SK-N-SH (cell line): ENCODE data around the gene EEF1AKMT1. TPM values are rescaled to one million over a fixed set of nuclear protein-coding genes. Genes with fewer than 3 reads are reported as not detected.

Experiments
- CTCF ChIA-PET: fragments of 300-600, 350-600 bp; formaldehyde crosslinking; extraction: SDS; loops from one replicate; lab custom pipeline; 2021; lab: Yijun Ruan, JAX
- POLR2A ChIA-PET: fragments of 350-600 bp; sonication (Branson Sonifier 250); formaldehyde crosslinking; extraction: SDS; loops from one replicate; lab custom pipeline; 2020; ENCODE audit warnings: antibody characterized with exemption, inconsistent platforms; lab: Yijun Ruan, JAX
- DNase-seq: peaks from one replicate; pipeline ENCODE4 v3.0.0; 2012
- H2AFZ ChIP-seq: fragments of 200-600 bp; sonication (generic); 2 replicates; pipeline ENCODE4 v1.8.1; 2016; ENCODE audit warnings: antibody characterized with exemption, mild to moderate bottlenecking, low read depth
- H3F3A ChIP-seq: fragments of 200-600 bp; sonication (generic); replicated peaks from 2 replicates; pipeline ENCODE3; 2016; ENCODE audit warnings: antibody characterized with exemption, mild to moderate bottlenecking; ENCODE audit not compliant: insufficient read depth
- H3K27ac ChIP-seq, 2 experiments: fragments of 200-500 bp in 1 of 2; fragments of 200-600 bp in 1 of 2; sonication (Bioruptor generic) in 1 of 2; sonication (generic), shearing (Covaris generic) in 1 of 2; 2 replicates each; pipeline versions ENCODE4 v1.5.1 to v1.6.1; 2014 to 2016; ENCODE audit warnings: low read depth in 2 of 2, inconsistent platforms in 1 of 2, low read length in 1 of 2, mild to moderate bottlenecking in 1 of 2, mixed read lengths in 1 of 2
- H3K27me3 ChIP-seq: fragments of 200-600 bp; sonication (generic), shearing (Covaris generic); 2 replicates; pipeline ENCODE4 v1.6.1; 2016; ENCODE audit warnings: mixed run types; ENCODE audit not compliant: insufficient read depth
- H3K36me3 ChIP-seq, 2 experiments: fragments of 200-500 bp in 1 of 2; fragments of 200-600 bp in 1 of 2; sonication (Bioruptor generic) in 1 of 2; sonication (generic) in 1 of 2; replicated peaks in 1 of 2; 2 replicates each; pipeline versions ENCODE3 to v1.5.1; 2014 to 2016; ENCODE audit warnings: low read length in 1 of 2, mild to moderate bottlenecking in 1 of 2; ENCODE audit not compliant: insufficient read depth in 2 of 2, control insufficient read depth in 1 of 2
- H3K4me1 ChIP-seq, 2 experiments: fragments of 200-500 bp in 1 of 2; fragments of 200-600 bp in 1 of 2; sonication (Bioruptor generic) in 1 of 2; sonication (generic), shearing (Covaris generic) in 1 of 2; 2 replicates each; pipeline versions ENCODE4 v1.5.1 to v1.6.1; 2014 to 2016; ENCODE audit warnings: low read depth in 1 of 2, low read length in 1 of 2, mixed run types in 1 of 2; ENCODE audit not compliant: insufficient read depth in 2 of 2, control insufficient read depth in 1 of 2
- H3K4me2 ChIP-seq: fragments of 200-600 bp; sonication (generic), shearing (Covaris generic); 2 replicates; pipeline ENCODE4 v1.6.1; 2017; ENCODE audit warnings: mixed run types
- H3K4me3 ChIP-seq, 2 experiments: fragments of 200-500 bp in 1 of 2; fragments of 200-600 bp in 1 of 2; sonication (Bioruptor generic) in 1 of 2; sonication (generic), shearing (Covaris generic) in 1 of 2; 2 replicates each; pipeline versions ENCODE4 v1.5.1 to v1.8.1; 2014 to 2016; ENCODE audit warnings: low read depth in 2 of 2, inconsistent platforms in 1 of 2, low read length in 1 of 2, mild to moderate bottlenecking in 1 of 2, mixed read lengths in 1 of 2, moderate library complexity in 1 of 2
- H3K79me2 ChIP-seq: fragments of 200-600 bp; sonication (generic); 2 replicates; pipeline ENCODE4 v1.8.1; 2017; ENCODE audit warnings: mild to moderate bottlenecking; ENCODE audit not compliant: insufficient read depth
- H3K9ac ChIP-seq: fragments of 200-600 bp; sonication (generic); 2 replicates; pipeline ENCODE4 v1.6.1; 2017; ENCODE audit warnings: mixed run types
- H3K9me2 ChIP-seq: fragments of 200-600 bp; sonication (generic); 2 replicates; pipeline ENCODE4 v1.6.1; 2017; ENCODE audit warnings: mixed run types
- H3K9me3 ChIP-seq: fragments of 200-600 bp; sonication (generic); 2 replicates; pipeline ENCODE4 v1.6.1; 2017; ENCODE audit warnings: mixed run types, mild to moderate bottlenecking, moderate library complexity
- H4K20me1 ChIP-seq: fragments of 200-600 bp; sonication (generic); 2 replicates; pipeline ENCODE4 v1.6.1; 2017; ENCODE audit warnings: mild to moderate bottlenecking, mixed run types; ENCODE audit not compliant: insufficient read depth
- EP300 ChIP-seq, 2 experiments: IDR thresholded peaks; 2 replicates each; pipeline versions ENCODE4 v1.4.0 to v1.6.1; 2012; ENCODE audit warnings: borderline replicate concordance in 1 of 2, low read depth in 1 of 2, low read length in 1 of 2
- GABPA ChIP-seq: IDR thresholded peaks from 2 replicates; pipeline ENCODE4 v1.4.0; 2012; ENCODE audit warnings: low read depth, mild to moderate bottlenecking
- GATA2 ChIP-seq: sonication (generic); formaldehyde crosslinking; IDR thresholded peaks from 2 replicates; pipeline ENCODE4 v1.5.0; 2020; ENCODE audit warnings: mild to moderate bottlenecking, missing genetic modification reagents
- MAX ChIP-seq: IDR thresholded peaks from 2 replicates; pipeline ENCODE4 v1.4.0; 2012; ENCODE audit warnings: low read depth
- MEF2A ChIP-seq: IDR thresholded peaks from 2 replicates; pipeline ENCODE4 v1.4.0; 2012; ENCODE audit warnings: low read depth, borderline replicate concordance
- MXI1 ChIP-seq: IDR thresholded peaks from 2 replicates; pipeline ENCODE4 v1.6.1; 2012; ENCODE audit warnings: mild to moderate bottlenecking, low read depth, low read length, improper control_type of control experiment
- POLR2AphosphoS5 ChIP-seq: IDR thresholded peaks from 2 replicates; pipeline ENCODE4 v1.6.1; 2012; ENCODE audit warnings: low read depth, low read length
- RCOR1 ChIP-seq: fragments of 150-350 bp; IDR thresholded peaks from 2 replicates; pipeline ENCODE4 v1.6.1; 2017; ENCODE audit warnings: antibody characterized with exemption, low read length
- RXRA ChIP-seq: IDR thresholded peaks from 2 replicates; pipeline ENCODE4 v1.4.0; 2012; ENCODE audit warnings: low read depth, mild to moderate bottlenecking, borderline replicate concordance
- TCF12 ChIP-seq: IDR thresholded peaks from 2 replicates; pipeline ENCODE4 v1.4.0; 2012
- TEAD4 ChIP-seq: IDR thresholded peaks from 2 replicates; pipeline ENCODE4 v1.4.0; 2012; ENCODE audit warnings: mild to moderate bottlenecking, borderline replicate concordance; ENCODE audit not compliant: insufficient read depth
- YY1 ChIP-seq: IDR thresholded peaks from 2 replicates; pipeline ENCODE4 v1.4.0; 2012; ENCODE audit warnings: low read depth, mild to moderate bottlenecking
- WGBS: methylation state at CpG from one replicate; pipeline ENCODE4 v1.1.6; 2017; ENCODE audit warnings: low lambda C conversion rate; 5-methylcytosine and 5-hydroxymethylcytosine counted together
- polyA plus RNA-seq, 3 experiments: library from polyadenylated mRNA; depleted of rRNA; stranded (reverse); fragments of >200 nt; gene quantifications; 2 replicates each; pipeline ENCODE4 v1.2.3, GENCODE V29; 2012
- TF ChIP-seq, protein P1 (sequence below): IDR thresholded peaks from 2 replicates; pipeline ENCODE4; 2012
- TF ChIP-seq, protein P2 (sequence below): fragments of 150-350 bp; IDR thresholded peaks from 2 replicates; pipeline ENCODE4 v1.6.1; 2016; ENCODE audit warnings: mild to moderate bottlenecking, low read depth, low read length
- TF ChIP-seq, protein P3 (sequence below): IDR thresholded peaks from 2 replicates; pipeline ENCODE4 v1.6.1; 2012; ENCODE audit warnings: mild to moderate bottlenecking, low read depth, low read length, moderate library complexity
- TF ChIP-seq, protein P4 (sequence below): fragments of 200-600 bp; sonication (generic); IDR thresholded peaks from 2 replicates; pipeline ENCODE4 v1.6.1; 2017; ENCODE audit warnings: antibody characterized with exemption, mild to moderate bottlenecking, moderate library complexity
- TF ChIP-seq, protein P5 (sequence below): fragments of 150-350 bp; IDR thresholded peaks from 2 replicates; pipeline ENCODE4 v1.6.1; 2017; ENCODE audit warnings: antibody characterized with exemption, low read length, low read depth, borderline replicate concordance

Gene EEF1AKMT1
- polyA plus RNA-seq, 1 of the 3 experiments (the other 2 are of a cell fraction), result 4.2 TPM

DNA sequence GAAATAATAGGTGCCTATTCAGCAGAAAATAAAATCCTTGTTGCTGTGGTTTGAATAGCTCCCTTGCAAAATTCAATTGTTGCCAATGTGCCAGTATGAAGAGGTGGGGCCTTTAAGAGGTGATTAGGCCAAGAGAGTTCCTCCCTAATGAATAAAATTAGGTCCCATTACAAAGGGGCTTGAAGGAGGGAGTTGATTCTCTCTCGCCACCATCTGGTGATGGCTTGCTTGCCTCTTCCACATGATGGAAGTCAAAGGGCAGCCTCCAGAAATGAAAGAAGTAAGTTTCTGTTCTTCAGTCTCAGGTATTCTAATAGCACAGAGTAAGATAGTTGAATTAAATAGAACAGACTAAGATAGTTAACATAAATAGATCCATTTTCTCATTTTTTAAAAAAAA is 3.0 kb upstream of the EEF1AKMT1 start:
- H3K4me2 ChIP-seq, result no peak overlapping the region
- no peak for TF ChIP-seq YY1
- TF ChIP-seq, protein P1, sequence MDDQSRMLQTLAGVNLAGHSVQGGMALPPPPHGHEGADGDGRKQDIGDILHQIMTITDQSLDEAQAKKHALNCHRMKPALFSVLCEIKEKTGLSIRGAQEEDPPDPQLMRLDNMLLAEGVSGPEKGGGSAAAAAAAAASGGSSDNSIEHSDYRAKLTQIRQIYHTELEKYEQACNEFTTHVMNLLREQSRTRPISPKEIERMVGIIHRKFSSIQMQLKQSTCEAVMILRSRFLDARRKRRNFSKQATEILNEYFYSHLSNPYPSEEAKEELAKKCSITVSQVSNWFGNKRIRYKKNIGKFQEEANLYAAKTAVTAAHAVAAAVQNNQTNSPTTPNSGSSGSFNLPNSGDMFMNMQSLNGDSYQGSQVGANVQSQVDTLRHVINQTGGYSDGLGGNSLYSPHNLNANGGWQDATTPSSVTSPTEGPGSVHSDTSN, result no peak
- TF ChIP-seq, protein P2, sequence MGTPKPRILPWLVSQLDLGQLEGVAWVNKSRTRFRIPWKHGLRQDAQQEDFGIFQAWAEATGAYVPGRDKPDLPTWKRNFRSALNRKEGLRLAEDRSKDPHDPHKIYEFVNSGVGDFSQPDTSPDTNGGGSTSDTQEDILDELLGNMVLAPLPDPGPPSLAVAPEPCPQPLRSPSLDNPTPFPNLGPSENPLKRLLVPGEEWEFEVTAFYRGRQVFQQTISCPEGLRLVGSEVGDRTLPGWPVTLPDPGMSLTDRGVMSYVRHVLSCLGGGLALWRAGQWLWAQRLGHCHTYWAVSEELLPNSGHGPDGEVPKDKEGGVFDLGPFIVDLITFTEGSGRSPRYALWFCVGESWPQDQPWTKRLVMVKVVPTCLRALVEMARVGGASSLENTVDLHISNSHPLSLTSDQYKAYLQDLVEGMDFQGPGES, result no peak
- TF ChIP-seq GABPA, result no peak
- TF ChIP-seq POLR2AphosphoS5, result no peak
- TF ChIP-seq, protein P3, sequence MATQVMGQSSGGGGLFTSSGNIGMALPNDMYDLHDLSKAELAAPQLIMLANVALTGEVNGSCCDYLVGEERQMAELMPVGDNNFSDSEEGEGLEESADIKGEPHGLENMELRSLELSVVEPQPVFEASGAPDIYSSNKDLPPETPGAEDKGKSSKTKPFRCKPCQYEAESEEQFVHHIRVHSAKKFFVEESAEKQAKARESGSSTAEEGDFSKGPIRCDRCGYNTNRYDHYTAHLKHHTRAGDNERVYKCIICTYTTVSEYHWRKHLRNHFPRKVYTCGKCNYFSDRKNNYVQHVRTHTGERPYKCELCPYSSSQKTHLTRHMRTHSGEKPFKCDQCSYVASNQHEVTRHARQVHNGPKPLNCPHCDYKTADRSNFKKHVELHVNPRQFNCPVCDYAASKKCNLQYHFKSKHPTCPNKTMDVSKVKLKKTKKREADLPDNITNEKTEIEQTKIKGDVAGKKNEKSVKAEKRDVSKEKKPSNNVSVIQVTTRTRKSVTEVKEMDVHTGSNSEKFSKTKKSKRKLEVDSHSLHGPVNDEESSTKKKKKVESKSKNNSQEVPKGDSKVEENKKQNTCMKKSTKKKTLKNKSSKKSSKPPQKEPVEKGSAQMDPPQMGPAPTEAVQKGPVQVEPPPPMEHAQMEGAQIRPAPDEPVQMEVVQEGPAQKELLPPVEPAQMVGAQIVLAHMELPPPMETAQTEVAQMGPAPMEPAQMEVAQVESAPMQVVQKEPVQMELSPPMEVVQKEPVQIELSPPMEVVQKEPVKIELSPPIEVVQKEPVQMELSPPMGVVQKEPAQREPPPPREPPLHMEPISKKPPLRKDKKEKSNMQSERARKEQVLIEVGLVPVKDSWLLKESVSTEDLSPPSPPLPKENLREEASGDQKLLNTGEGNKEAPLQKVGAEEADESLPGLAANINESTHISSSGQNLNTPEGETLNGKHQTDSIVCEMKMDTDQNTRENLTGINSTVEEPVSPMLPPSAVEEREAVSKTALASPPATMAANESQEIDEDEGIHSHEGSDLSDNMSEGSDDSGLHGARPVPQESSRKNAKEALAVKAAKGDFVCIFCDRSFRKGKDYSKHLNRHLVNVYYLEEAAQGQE, result no peak
- TF ChIP-seq MAX, result no peak
- TF ChIP-seq, all 33 proteins: peak for 0
- CTCF ChIA-PET, result no interaction called here

GRCh38 chr13:20775961-20776360 is 2.2 kb upstream of the EEF1AKMT1 start:
- ChIA-PET POLR2A (no interaction called here), CTCF (no interaction called here)
- no peaks in the 10 kb centered on the region for H3F3A ChIP-seq
- no peak for DNase-seq
- H3K79me2 ChIP-seq, result no peaks in the 10 kb centered on the region; the same call in 1 of the 2 replicates
- no peak overlapping the region for H3K27ac ChIP-seq
- peaks cover 7 to 15% of the 10 kb centered on the region in 2 experiments for H3K36me3 ChIP-seq
- H3K4me3 ChIP-seq, result no peak overlapping the region
- no peak overlapping the region for H3K4me2 ChIP-seq
- H4K20me1 ChIP-seq, result no peaks in the 10 kb centered on the region
- H3K9me3 ChIP-seq, result no peaks in the 10 kb centered on the region
- no peaks in the 10 kb centered on the region for H3K9me2 ChIP-seq
- H2AFZ ChIP-seq, result no peak overlapping the region
- 95% methylated on average over 2 of the region's 2 CpGs for WGBS
- H3K4me1 ChIP-seq, result peaks cover 0 to 9% of the 10 kb centered on the region in 2 experiments; a peak in 2 of 4 replicates
- H3K9ac ChIP-seq, result no peak overlapping the region
- no peaks in the 10 kb centered on the region for H3K27me3 ChIP-seq
- no peak for TF ChIP-seq MXI1
- no peak for TF ChIP-seq TEAD4
- no peak for TF ChIP-seq TCF12
- TF ChIP-seq, protein P4, sequence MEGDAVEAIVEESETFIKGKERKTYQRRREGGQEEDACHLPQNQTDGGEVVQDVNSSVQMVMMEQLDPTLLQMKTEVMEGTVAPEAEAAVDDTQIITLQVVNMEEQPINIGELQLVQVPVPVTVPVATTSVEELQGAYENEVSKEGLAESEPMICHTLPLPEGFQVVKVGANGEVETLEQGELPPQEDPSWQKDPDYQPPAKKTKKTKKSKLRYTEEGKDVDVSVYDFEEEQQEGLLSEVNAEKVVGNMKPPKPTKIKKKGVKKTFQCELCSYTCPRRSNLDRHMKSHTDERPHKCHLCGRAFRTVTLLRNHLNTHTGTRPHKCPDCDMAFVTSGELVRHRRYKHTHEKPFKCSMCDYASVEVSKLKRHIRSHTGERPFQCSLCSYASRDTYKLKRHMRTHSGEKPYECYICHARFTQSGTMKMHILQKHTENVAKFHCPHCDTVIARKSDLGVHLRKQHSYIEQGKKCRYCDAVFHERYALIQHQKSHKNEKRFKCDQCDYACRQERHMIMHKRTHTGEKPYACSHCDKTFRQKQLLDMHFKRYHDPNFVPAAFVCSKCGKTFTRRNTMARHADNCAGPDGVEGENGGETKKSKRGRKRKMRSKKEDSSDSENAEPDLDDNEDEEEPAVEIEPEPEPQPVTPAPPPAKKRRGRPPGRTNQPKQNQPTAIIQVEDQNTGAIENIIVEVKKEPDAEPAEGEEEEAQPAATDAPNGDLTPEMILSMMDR, result no peak
- TF ChIP-seq, protein P5, sequence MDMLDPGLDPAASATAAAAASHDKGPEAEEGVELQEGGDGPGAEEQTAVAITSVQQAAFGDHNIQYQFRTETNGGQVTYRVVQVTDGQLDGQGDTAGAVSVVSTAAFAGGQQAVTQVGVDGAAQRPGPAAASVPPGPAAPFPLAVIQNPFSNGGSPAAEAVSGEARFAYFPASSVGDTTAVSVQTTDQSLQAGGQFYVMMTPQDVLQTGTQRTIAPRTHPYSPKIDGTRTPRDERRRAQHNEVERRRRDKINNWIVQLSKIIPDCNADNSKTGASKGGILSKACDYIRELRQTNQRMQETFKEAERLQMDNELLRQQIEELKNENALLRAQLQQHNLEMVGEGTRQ, result no peak
- TF ChIP-seq RCOR1, result no peak
- TF ChIP-seq YY1, result no peak
- no peak for TF ChIP-seq GATA2 (CRISPR knock-in tag)
- TF ChIP-seq, protein P2, result no peak
- no peak for TF ChIP-seq RXRA
- TF ChIP-seq MEF2A, result no peak
- no peak for TF ChIP-seq EP300 (IDR thresholded peaks at IDR 0.05; ENCODE audit: borderline replicate concordance in 1 of 2, low read depth in 1 of 2, low read length in 1 of 2)
- TF ChIP-seq GABPA, result no peak

More for the DNA sequence above, 3.0 kb upstream of the EEF1AKMT1 start:
- H3K79me2 ChIP-seq, result no peaks in the 10 kb centered on the region; the same call in 1 of the 2 replicates
- no peaks in the 10 kb centered on the region for H3K27me3 ChIP-seq
- peaks cover 7 to 16% of the 10 kb centered on the region in 2 experiments for H3K36me3 ChIP-seq
- H3F3A ChIP-seq, result no peaks in the 10 kb centered on the region
- H2AFZ ChIP-seq, result no peak overlapping the region
- POLR2A ChIA-PET, result no interaction called here
- H3K9me3 ChIP-seq, result no peaks in the 10 kb centered on the region
- no peak overlapping the region for H3K27ac ChIP-seq
- no peaks in the 10 kb centered on the region for H4K20me1 ChIP-seq
- H3K4me1 ChIP-seq, result peaks cover 0 to 11% of the 10 kb centered on the region in 2 experiments; a peak in 2 of 4 replicates
- 100% methylated on average over 1 of the region's 1 CpG for WGBS
- H3K9me2 ChIP-seq, result no peaks in the 10 kb centered on the region
- no peak for DNase-seq
- H3K9ac ChIP-seq, result no peak overlapping the region
- no peak overlapping the region for H3K4me3 ChIP-seq
